CD14-positive monocyte (primary cell): ENCODE results near the gene ZC3H8. TPM values are rescaled to one million over a fixed set of nuclear protein-coding genes. Genes with fewer than 3 reads are reported as not detected.

Source experiments
- DNase-seq, 3 donors: peaks; one replicate each; pipeline ENCODE4 v3.0.0-alpha.2; 2011 to 2022
- H2AFZ ChIP-seq: 2 replicates; pipeline ENCODE4 v1.6.0; 2012; ENCODE audit warnings: mild to moderate bottlenecking, low read depth, low read length, inconsistent platforms; ENCODE audit not compliant: insufficient read depth, poor library complexity, severe bottlenecking
- H3K27ac ChIP-seq, 2 donors: 1 replicate in 1 of 2; 2 replicates in 1 of 2; pipeline ENCODE4 v1.5.1; 2012 to 2013; ENCODE audit warnings: low read length in 2 of 2, control low read depth in 1 of 2, inconsistent platforms in 1 of 2, low read depth in 1 of 2, mild to moderate bottlenecking in 1 of 2
- H3K27me3 ChIP-seq, 2 donors: one replicate each; pipeline versions ENCODE4 v1.6.0 to v1.6.1; 2011 to 2013; ENCODE audit warnings: low read length in 2 of 2; ENCODE audit not compliant: control insufficient read depth in 2 of 2, insufficient read depth in 2 of 2
- H3K36me3 ChIP-seq, 2 donors: replicated peaks in 1 of 2; 1 replicate in 1 of 2; 2 replicates in 1 of 2; pipeline versions ENCODE4 v1.5.1 to v1.6.1; 2012 to 2013; ENCODE audit warnings: low read length in 2 of 2, control low read depth in 1 of 2, inconsistent platforms in 1 of 2, mild to moderate bottlenecking in 1 of 2; ENCODE audit not compliant: insufficient read depth in 2 of 2, control insufficient read depth in 1 of 2
- H3K4me1 ChIP-seq, 2 donors: 1 replicate in 1 of 2; 2 replicates in 1 of 2; pipeline versions ENCODE4 v1.5.1 to v1.6.1; 2012 to 2013; ENCODE audit warnings: low read length in 2 of 2, control low read depth in 1 of 2, inconsistent platforms in 1 of 2, mild to moderate bottlenecking in 1 of 2, moderate library complexity in 1 of 2; ENCODE audit not compliant: insufficient read depth in 2 of 2, control insufficient read depth in 1 of 2
- H3K4me2 ChIP-seq: replicated peaks from 2 replicates; pipeline ENCODE3; 2012; ENCODE audit warnings: low read length, moderate library complexity, mild to moderate bottlenecking; ENCODE audit not compliant: poor library complexity, severe bottlenecking; ENCODE audit errors: extremely low read depth
- H3K4me3 ChIP-seq, 3 experiments: fragments of 200-600 bp in 1 of 3; sonication (generic) in 1 of 3; replicated peaks in 1 of 3; 1 replicate in 2 of 3; 2 replicates in 1 of 3; pipeline ENCODE4 v1.5.1; 2011 to 2013; ENCODE audit warnings: low read length in 3 of 3, mild to moderate bottlenecking in 3 of 3, control low read depth in 2 of 3, low read depth in 2 of 3, inconsistent platforms in 1 of 3, moderate library complexity in 1 of 3
- H3K79me2 ChIP-seq: 2 replicates; pipeline ENCODE4 v1.6.0; 2012; ENCODE audit warnings: mild to moderate bottlenecking, control low read depth, inconsistent platforms, low read length, moderate library complexity; ENCODE audit not compliant: insufficient read depth
- H3K9ac ChIP-seq: 2 replicates; pipeline ENCODE4 v1.6.0; 2017; ENCODE audit warnings: low read length, mild to moderate bottlenecking; ENCODE audit not compliant: insufficient read depth, poor library complexity, severe bottlenecking
- H3K9me3 ChIP-seq, 2 donors: replicated peaks in 1 of 2; 1 replicate in 1 of 2; 2 replicates in 1 of 2; pipeline versions ENCODE4 v1.5.1 to v1.6.1; 2012 to 2013; ENCODE audit warnings: low read length in 2 of 2, control low read depth in 1 of 2; ENCODE audit not compliant: control insufficient read depth in 1 of 2, insufficient read depth in 1 of 2
- H4K20me1 ChIP-seq: 2 replicates; pipeline ENCODE4 v1.6.0; 2012; ENCODE audit warnings: mild to moderate bottlenecking, low read length, control low read depth, moderate library complexity; ENCODE audit not compliant: insufficient read depth
- H3K27ac Mint-ChIP-seq, 7 donors: one replicate each; pipeline ENCODE4 v1.8.0; 2020; ENCODE audit warnings: mild to moderate bottlenecking in 7 of 7, mixed read lengths in 7 of 7, moderate library complexity in 6 of 7, inconsistent platforms in 2 of 7
- H3K27me3 Mint-ChIP-seq, 3 donors: one replicate each; pipeline ENCODE4 v1.8.0; 2021 to 2022; ENCODE audit warnings: low read depth in 3 of 3, mild to moderate bottlenecking in 3 of 3, mixed read lengths in 3 of 3, moderate library complexity in 3 of 3, inconsistent platforms in 1 of 3
- H3K36me3 Mint-ChIP-seq, 2 donors: one replicate each; pipeline ENCODE4 v1.8.0; 2020; ENCODE audit warnings: mixed read lengths in 2 of 2, inconsistent platforms in 1 of 2, mild to moderate bottlenecking in 1 of 2
- H3K4me1 Mint-ChIP-seq: one replicate; pipeline ENCODE4 v1.8.0; 2020; ENCODE audit warnings: mild to moderate bottlenecking, mixed read lengths
- H3K4me3 Mint-ChIP-seq, 2 donors: one replicate each; pipeline ENCODE4 v1.8.0; 2020; ENCODE audit warnings: mild to moderate bottlenecking in 2 of 2, mixed read lengths in 2 of 2, moderate library complexity in 1 of 2
- H3K9me3 Mint-ChIP-seq, 7 donors: one replicate each; pipeline ENCODE4 v1.8.0; 2020 to 2022; ENCODE audit warnings: mixed read lengths in 7 of 7, mild to moderate bottlenecking in 6 of 7, moderate library complexity in 6 of 7, inconsistent platforms in 2 of 7
- CTCF ChIP-seq: fragments of 200-600 bp; IDR thresholded peaks from one replicate; pipeline ENCODE4 v1.8.0; 2022; ENCODE audit warnings: antibody characterized with exemption, mild to moderate bottlenecking
- WGBS: methylation state at CpG from one replicate; pipeline ENCODE4 v1.1.5; 2013; ENCODE audit warnings: missing lambda C conversion rate; ENCODE audit not compliant: insufficient coverage; 5-methylcytosine and 5-hydroxymethylcytosine counted together
- intact Hi-C, 2 donors: fragments of 100-400 bp; cut with micrococcal nuclease; formaldehyde crosslinking; loops; one replicate each; pipeline versions ENCODE4 v1.15.0 to v1.15.1; 2023
- polyA plus RNA-seq, 3 donors: library from polyadenylated mRNA; depleted of rRNA in 1 of 3; unstranded in 2 of 3; stranded (reverse) in 1 of 3; fragments of 300-500 nt in 2 of 3; fragments of >200 nt in 1 of 3; fragmentation: Illumina TruSeq in 2 of 3; gene quantifications; 1 replicate in 2 of 3; 2 replicates in 1 of 3; pipeline ENCODE4 v1.2.3, GENCODE V29; 2012 to 2021

Gene ZC3H8
- polyA plus RNA-seq, 3 donors = 2.3 to 6.9 (median 2.3) TPM

GRCh38 chr2:112194028-112194427 is 60.8 kb downstream of the ZC3H8 start:
- Histone ChIP-seq H3K4me2 (no peak overlapping the region), H3K27me3 (no peaks in the 10 kb centered on the region), H3K4me1 (no peaks in the 10 kb centered on the region), H3K36me3 (no peaks in the 10 kb centered on the region), H3K9me3 (no peaks in the 10 kb centered on the region), H3K79me2 (no peaks in the 10 kb centered on the region), H3K4me3 (no peak overlapping the region), H2AFZ (no peak overlapping the region), H3K27ac (no peak overlapping the region), H4K20me1 (no peaks in the 10 kb centered on the region), H3K9ac (no peak overlapping the region)
- intact Hi-C loops = no loop called here
- WGBS = 89% methylated on average over 1 of the region's 2 CpGs
- Mint-ChIP-seq H3K4me3 (no peak overlapping the region), H3K4me1 (no peaks in the 10 kb centered on the region), H3K27ac (no peak overlapping the region), H3K9me3 (peaks cover 0 to 3% (median 0%) of the 10 kb centered on the region in 7 donors), H3K27me3 (peaks cover 2 to 3% (median 2%) of the 10 kb centered on the region in 3 donors), H3K36me3 (no peaks in the 10 kb centered on the region)
- DNase-seq = no peak
- TF ChIP-seq CTCF = no peak

GRCh38 chr2:112189001-112189556 is 65.8 kb downstream of the ZC3H8 start:
- Histone ChIP-seq H3K27me3 (no peaks in the 10 kb centered on the region), H3K9me3 (no peaks in the 10 kb centered on the region), H3K4me1 (no peaks in the 10 kb centered on the region), H3K9ac (no peak overlapping the region), H3K27ac (no peak overlapping the region), H3K4me2 (no peak overlapping the region), H2AFZ (no peak overlapping the region), H3K36me3 (no peaks in the 10 kb centered on the region), H4K20me1 (no peaks in the 10 kb centered on the region), H3K4me3 (no peak overlapping the region), H3K79me2 (no peaks in the 10 kb centered on the region)
- H3K36me3 Mint-ChIP-seq = no peaks in the 10 kb centered on the region
- no peak for DNase-seq
- TF ChIP-seq CTCF = no peak
- peaks cover 0 to 5% (median 2%) of the 10 kb centered on the region in 3 donors for H3K27me3 Mint-ChIP-seq
- intact Hi-C loops = no loop called here
- H3K4me3 Mint-ChIP-seq = no peak overlapping the region
- no peaks in the 10 kb centered on the region for H3K4me1 Mint-ChIP-seq
- H3K27ac Mint-ChIP-seq = no peak overlapping the region
- peaks cover 0 to 4% (median 2%) of the 10 kb centered on the region in 7 donors for H3K9me3 Mint-ChIP-seq
- WGBS = 100% methylated on average over 2 of the region's 3 CpGs
